Fibroblast of skin of left biceps (primary cell): Measurements from ENCODE around the gene MEX3B.

Experiments used
- DNase-seq, 2 experiments: peaks; one replicate each; pipeline ENCODE4 v3.0.0-alpha.2; 2013; ENCODE audit warnings: low read depth in 2 of 2

The MEX3B gene

DNA sequence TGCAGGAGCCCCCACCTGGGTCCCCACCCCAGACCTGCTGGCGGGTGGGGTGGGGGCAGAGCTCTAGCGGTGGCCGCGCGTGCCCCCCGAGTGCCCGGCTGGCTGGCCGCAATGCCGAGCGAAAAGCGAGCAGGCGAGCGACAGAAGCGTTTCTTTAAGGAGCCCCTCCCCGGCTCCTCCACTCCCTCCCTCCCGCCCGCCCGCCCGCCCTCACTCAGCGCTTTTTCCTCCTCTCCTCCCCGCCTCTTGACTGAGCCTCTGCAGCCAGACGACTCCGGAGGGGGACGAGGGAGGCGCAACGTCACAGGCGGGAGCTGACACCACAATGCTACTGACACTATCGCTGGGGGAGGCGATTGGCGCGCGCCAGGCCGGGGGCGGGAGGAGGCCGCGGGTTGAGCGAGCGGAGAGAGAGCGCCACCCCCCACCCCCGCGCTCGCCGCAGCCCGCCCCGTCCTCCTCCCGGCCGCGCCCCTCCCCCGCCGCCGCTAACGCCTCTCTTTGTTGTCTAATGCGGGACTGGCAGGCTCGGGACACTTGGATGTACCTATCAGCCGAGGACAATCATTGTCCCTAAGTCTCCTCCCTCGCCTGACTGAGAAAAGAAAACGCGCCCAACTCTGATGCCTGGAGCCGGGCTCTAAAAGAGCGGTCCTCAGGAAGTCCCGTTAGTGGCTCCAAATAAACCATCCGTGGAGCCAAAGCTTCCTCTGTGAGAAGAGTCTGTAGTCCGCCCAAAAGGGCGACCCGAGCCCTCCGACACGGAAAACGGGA lies at the start of gene MEX3B:
Gene MEX3B (minus strand): TSS at position 127 of the 774 bp plus-strand sequence. CDS start 313 bp downstream, outside the sequence.
- DNase-seq: peak; percentile 97

GRCh38 chr15:82093774-82094211 lies 48.0 kb upstream of the MEX3B start:
- no peak for DNase-seq

DNA sequence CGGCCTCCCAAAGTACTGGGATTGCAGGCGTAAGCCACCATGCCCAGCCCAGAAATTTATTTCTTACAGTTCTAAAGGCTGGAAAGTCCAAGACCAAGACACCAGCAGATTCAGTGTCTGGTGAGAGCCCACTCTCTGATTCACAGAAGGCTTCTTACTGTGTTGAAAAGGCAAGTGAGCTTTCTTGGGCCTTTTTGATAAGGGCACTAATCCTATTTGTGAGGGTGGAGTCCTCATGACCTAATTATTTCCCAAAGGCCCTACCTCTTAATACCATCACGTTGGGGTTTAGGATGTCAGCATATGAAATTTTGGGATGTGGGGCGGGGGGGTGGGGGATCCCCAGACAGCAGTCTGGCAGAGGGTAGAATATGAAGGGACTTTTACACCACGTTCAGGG lies 47.5 kb upstream of the MEX3B start:
- no peak for DNase-seq

GRCh38 chr15:82091636-82092140 lies 45.9 kb upstream of the MEX3B start:
- DNase-seq: no peak

GRCh38 chr15:82086243-82086995 lies 40.6 kb upstream of the MEX3B start:
- DNase-seq: no peak

GRCh38 chr15:82081914-82082762 lies 36.3 kb upstream of the MEX3B start:
- DNase-seq: peak; percentile 41 to 51

DNA sequence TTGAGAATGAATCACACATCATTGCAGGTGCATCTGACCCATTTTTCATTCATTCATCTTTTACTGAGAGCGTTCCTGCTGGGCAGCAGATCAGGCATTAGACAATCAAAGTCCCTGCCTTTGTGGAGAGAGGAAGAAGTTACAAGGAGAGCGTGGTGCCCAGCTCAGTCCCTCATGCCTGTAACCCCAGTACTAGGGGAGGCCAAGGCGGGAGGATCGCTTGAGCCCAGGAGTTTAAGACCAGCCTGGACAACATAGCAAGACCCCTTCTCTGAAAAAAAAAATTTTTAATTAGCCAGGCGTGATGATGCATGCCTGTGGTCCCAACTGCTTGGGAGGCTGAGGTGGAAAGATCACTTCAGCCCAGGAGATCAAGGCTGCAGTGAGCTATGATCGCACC lies 35.0 kb upstream of the MEX3B start:
- DNase-seq: no peak

DNA sequence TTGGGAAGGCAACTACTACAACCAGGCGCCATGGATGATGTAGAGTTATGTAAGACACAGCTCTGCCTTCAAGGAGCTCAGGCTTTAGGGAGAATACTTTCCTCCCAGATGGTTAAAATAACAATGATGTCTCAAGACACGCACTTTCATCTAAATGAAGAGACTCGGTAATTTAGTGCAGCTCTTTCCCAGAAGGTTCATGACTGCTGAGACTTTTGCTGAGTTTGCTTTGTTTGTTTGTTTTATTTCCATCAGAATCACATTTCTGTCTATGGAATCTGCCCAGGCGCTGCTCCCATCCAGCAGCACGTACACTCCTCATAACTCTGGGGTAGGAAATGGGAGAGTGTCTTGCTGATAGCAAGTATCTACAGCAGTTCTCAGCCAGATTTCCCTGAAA lies 33.9 kb upstream of the MEX3B start:
- DNase-seq: no peak

DNA sequence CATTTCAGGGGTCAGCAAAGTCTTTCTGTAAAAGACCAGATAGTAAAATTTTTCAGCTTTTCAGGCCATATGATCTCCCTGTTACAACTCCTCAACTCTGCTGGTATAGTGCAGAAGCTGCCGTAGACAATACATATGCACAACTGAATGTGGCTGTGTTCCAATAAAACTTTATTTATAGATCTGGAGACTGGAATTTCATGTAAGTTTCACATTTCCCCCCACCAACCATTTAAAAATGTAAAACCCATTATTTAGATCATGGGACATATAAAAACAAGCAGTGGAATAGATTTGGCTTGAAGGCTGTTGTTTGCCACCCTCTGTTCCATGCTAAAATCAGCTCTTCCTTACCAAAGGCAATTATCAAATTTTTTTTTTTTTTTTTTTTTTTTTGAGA lies 28.8 kb upstream of the MEX3B start:
- no peak for DNase-seq

DNA sequence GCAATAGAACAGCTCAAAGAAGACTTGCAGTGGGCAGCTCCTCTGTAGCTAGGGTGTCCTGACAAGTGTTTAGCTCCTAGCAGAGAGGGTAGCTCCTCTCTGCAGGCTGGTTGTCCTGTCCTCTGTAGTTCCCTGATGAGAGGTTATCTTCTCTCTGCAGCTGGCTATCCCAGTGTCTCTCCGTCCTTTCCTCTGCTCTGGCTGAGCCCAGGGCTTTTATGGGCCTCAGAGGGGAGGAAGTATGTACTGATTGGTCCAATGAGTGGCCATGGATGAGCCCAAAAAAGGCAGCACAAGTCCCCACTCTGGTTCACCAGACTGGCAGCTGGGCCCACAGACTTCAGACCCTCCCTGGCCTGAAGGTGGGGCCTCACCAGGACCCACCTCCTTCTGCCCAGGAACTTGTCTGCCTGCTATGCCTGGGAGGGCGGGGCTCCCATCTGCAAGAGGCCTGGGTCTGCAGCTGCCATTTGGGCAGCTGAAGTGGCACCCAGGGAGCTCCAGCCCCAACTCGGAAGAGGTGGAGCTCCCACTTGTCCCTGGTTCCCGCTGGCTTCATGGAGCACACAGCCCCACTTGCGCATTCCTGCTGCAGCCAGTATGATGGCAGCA lies 27.2 kb upstream of the MEX3B start:
- DNase-seq: no peak

DNA sequence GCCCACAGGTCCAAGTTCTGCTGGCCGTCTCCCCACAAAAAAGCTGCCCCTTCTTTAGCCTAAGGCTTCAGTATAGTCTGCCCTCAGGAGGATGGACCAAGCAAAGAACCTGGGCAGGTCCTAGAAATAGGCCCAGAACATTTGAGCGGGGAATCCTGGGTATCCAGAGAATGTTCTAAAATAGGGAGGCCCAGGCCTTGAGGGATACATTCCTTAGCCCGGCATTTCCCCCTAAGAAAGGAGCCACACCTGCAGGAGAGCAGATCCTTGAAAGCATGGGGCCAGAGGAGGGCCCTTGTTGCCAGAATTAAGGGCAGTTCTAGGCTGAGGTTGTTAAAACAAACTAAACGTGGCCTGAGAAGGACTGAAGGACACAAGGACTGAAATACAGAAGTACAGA lies 20.6 kb upstream of the MEX3B start:
- no peak for DNase-seq

DNA sequence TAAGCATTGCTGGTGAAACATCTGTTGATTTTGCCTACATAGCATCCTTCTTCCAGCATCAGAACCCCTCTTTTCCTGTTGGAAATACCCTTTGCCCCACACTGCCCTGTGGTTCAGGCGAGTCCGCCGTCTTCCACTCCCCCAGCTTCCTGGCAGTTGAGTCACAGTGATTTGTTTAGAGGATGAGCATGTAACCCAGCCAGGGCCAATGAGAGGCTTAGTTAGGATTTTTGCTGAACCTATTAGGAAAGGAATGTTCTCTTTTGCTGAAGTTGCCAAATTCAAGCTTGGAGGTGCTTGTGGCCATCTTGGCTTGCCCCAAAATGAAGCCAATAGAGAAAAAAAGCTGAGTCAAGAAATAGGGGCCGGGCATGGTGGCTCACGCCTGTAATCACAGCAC lies 19.0 kb upstream of the MEX3B start:
- DNase-seq: no peak

DNA sequence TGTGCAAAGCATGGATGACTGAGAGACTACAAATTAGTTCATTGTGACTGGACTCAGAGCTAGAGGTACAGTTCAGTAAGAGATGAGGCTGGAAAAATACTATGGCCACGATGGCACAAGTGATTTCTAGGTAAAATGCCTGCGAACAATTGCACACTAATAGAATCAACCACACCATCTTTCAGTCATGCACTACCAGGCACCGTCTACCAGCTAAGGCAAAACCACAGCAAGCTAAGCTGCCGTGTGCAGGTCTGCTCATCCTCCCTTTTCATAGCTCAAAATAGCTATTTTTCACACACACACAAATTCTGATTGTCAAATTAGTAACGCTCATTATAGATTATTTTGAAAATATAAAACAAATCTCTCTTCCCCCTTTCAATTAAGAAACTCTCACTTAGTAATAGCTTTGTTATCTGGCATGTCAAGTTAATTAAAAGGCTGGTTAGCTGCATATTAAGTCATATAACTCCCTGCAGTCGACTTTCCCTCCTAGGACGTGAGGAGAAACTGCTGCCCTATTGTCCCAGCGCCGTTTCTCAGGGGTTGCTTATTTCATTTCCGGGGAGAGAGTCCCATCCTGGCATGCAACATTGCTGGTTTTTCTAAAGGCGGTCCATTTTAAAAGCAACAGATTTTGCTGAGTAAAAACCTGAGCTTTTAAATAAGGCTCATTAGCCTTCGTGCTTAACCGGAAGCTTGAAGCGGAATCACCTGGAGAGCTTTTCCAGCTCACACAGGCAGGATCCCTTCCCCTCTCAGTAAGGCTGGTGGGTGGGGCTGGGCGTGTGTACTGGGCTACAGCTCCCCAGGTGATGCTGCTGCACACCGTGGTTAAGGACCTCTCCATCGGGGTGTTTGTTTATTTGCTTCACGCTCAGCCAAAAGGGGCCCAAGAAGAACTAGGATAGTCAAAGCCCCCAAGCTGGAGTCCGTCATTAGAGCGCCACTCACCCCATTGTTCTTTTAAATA lies 16.9 kb upstream of the MEX3B start:
- DNase-seq: no peak

DNA sequence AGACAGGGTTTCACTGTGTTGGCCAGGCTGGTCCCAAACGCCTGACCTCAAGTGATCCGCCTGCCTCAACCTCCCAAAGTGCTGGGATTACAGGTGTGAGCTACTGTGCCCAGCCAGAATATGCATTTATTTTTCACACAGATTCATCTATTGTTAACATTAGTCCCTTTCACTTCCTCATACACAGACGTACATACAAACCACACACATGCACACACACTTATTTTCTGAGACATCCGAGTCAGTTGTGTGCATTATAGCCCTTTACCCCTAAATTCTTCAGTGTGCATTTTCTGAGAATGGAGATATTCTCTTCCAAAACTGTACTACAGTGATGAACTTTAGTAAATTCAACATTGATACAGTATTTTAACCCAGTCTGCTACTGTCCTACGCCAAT lies 15.0 kb upstream of the MEX3B start:
- no peak for DNase-seq

DNA sequence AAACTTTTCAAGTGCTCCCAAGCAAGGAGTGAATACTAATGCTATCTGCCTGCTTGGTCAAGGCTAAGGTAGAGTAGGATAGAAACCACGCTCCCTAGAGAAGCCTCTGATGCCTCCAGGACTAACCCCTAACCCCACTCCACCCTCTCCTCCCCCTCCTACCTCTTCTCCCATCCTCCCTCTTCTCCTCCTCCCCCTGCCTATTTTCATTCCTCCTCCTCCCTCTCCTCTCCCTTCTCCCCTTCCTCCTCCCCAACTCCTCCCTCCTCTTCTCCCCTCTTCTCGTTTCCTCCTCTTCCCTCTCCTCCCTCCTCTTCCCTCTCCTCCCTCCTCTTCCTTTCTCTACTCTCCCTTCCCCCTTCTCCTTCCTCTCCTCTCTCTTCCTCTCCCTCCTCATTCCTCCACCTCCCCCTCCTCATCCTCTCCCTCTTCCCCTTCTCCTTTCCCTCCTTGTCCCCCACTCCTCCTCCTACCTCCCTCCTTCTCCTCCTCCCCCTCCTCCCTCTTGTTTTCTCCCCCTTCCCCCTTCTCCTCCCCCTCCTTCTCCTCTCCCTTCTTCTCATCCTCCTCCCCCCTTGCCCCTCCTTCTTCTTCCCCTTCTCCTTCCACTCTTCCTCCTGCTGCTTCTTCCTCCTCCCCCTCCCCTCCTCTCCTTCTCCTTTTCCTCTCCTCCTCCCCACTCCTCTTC lies 12.8 kb upstream of the MEX3B start:
- DNase-seq: no peak

GRCh38 chr15:82058026-82058425 lies 12.2 kb upstream of the MEX3B start:
- no peak for DNase-seq

DNA sequence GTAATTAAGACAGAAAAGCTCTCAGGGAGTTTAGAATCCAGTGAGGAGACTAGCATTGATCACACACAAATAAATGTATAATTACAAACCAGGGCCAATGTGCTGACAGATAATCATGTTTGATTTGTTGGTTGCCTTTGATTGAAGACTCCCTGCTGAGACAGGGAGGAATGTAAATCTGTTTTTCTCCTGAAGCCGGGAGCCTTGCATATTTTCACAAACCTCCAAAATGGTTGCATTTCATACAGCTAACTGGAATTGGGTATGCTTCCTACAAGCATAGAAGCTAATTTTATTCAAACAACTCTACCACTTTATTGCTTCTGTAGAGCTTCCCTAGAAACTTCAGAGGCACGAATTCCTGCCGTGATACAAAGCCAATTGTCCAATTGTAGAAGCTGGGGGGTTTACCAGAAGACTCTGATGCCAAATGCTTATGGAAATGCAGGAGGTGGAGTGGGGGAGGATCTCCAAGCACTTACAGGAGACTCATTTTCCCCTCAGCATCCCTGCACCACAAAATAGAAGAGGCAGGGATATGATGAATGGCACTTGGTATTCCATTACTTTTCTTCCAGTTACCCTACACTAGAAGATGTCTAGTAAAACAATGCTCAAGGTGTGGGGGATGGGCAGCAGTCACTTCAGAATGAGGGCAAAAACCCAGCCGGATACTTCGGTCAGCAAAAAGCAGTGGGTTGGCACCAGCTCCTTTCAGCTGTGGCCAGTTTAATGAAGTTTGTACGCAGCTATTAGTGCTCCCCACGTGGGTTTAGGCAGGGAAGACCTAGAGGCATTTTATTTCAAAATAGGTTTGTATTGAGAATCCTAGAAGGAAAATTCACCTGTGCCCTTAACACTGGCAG lies 11.4 kb upstream of the MEX3B start:
- DNase-seq: no peak

DNA sequence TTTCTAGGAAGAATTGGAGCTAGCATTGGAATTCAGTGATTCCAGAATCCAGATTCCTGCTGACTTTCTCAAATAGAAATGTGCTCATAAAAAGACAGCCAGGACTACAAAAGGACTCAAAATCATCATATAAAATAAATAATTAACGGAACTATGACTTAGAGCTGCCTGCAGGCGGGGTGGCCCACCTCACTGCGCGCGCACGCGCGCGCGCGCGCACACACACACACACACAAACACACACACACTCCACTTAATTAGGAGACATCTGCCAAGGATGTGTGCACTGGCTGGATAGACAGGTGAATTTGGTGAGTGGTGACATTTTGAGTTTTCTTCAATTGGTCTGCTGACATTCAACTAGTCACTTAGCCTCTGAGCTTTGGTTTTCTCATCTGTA lies 6.9 kb upstream of the MEX3B start:
- DNase-seq: no peak

- DNase-seq: no peak
These were observed 5.8 kb upstream of the MEX3B start for GRCh38 chr15:82051664-82052063.
